PC-3 (cell line): ENCODE data around the gene PSMC6.

Experiments used
- EZH2 ChIP-seq: fragments of 300-600 bp; sonication (generic); IDR thresholded peaks from one replicate; pipeline ENCODE4 v1.6.1; 2017; ENCODE audit warnings: antibody characterized with exemption, mild to moderate bottlenecking, low read length; ENCODE audit not compliant: unreplicated experiment
- EZH2phosphoT487 ChIP-seq: fragments of 300-600 bp; sonication (generic); IDR thresholded peaks from 2 replicates; pipeline ENCODE4 v1.6.1; 2018; ENCODE audit warnings: mild to moderate bottlenecking, antibody characterized with exemption, low read length, borderline replicate concordance
- TF ChIP-seq, protein P1 (sequence below): fragments of 300-600 bp; sonication (generic); conservative IDR thresholded peaks from 2 replicates; pipeline ENCODE4 v1.5.1; 2017; ENCODE audit warnings: antibody characterized with exemption, low read depth, mild to moderate bottlenecking, low read length

DNA sequence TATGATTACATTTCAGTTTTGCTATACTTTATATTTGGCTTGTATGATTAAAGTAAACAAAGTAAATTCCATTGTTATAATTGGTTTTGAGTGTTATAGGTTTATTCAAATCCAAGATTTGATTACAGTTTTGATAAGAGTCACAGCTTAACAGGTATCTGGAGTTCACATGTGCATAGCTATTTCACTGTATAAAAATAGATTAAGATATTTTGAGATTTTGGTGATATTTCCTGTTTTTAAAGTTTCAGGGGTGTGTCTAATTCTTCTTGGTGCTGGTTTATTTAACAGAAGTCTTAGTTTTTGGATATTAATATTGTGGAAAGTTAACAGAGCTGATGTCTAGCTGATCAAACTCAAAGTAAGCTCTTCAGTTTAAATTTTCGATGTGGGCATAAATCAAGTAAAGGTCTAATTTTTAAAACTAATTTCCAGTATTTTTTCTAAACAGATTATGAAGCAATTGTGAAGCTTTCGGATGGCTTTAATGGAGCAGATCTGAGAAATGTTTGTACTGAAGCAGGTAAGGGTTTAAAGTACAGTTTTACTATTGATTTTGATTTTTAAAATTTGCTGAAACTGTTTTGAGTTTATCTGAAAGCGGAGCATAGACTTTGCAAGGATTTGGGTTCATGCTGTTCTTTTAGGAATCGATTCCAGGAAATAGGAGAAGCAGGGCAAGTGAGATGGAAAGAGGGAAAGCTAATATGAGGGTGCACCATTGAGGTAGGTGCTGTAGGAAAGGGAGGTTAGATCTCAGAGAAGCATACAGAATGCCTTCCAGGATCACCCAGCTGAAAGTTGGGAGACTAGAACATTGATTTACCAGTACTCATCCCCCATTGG lies 16.7 kb downstream of the PSMC6 start:
- TF ChIP-seq, protein P1, sequence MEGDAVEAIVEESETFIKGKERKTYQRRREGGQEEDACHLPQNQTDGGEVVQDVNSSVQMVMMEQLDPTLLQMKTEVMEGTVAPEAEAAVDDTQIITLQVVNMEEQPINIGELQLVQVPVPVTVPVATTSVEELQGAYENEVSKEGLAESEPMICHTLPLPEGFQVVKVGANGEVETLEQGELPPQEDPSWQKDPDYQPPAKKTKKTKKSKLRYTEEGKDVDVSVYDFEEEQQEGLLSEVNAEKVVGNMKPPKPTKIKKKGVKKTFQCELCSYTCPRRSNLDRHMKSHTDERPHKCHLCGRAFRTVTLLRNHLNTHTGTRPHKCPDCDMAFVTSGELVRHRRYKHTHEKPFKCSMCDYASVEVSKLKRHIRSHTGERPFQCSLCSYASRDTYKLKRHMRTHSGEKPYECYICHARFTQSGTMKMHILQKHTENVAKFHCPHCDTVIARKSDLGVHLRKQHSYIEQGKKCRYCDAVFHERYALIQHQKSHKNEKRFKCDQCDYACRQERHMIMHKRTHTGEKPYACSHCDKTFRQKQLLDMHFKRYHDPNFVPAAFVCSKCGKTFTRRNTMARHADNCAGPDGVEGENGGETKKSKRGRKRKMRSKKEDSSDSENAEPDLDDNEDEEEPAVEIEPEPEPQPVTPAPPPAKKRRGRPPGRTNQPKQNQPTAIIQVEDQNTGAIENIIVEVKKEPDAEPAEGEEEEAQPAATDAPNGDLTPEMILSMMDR, result no peak
- TF ChIP-seq EZH2 (no peak), EZH2phosphoT487 (no peak)
